ENCODE data around the gene SEPTIN8.
"Not testable (repeated sequence)": the region's sequence is repeated elsewhere in the genome, so short reads cannot be mapped to it uniquely, and the experiment has no call there.

DNA sequence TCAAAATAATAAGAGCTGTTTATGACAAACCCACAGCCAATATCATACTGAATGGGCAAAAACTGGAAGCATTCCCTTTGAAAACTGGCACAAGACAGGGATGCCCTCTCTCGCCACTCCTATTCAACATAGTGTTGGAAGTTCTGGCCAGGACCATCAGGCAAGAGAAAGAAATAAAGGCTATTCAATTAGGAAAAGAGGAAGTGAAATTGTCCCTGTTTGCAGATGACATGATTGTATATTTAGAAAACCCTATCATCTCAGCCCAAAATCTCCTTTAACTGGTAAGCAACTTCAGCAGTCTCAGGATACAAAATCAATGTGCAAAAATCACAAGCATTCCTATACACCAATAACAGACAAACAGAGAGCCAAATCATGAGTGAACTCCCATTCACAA is 27.2 kb upstream of the SEPTIN8 start:
- TF ChIP-seq, protein P1, sequence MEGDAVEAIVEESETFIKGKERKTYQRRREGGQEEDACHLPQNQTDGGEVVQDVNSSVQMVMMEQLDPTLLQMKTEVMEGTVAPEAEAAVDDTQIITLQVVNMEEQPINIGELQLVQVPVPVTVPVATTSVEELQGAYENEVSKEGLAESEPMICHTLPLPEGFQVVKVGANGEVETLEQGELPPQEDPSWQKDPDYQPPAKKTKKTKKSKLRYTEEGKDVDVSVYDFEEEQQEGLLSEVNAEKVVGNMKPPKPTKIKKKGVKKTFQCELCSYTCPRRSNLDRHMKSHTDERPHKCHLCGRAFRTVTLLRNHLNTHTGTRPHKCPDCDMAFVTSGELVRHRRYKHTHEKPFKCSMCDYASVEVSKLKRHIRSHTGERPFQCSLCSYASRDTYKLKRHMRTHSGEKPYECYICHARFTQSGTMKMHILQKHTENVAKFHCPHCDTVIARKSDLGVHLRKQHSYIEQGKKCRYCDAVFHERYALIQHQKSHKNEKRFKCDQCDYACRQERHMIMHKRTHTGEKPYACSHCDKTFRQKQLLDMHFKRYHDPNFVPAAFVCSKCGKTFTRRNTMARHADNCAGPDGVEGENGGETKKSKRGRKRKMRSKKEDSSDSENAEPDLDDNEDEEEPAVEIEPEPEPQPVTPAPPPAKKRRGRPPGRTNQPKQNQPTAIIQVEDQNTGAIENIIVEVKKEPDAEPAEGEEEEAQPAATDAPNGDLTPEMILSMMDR (IDR thresholded peaks at IDR 0.05) = not testable (repeated sequence)
- not testable (repeated sequence) for TF ChIP-seq POLR2A (IDR thresholded peaks at IDR 0.05)

All from Peyer's patch (tissue), 4 donors.